ENCODE data around the gene EI24.

GRCh38 chr11:125609545-125609944 is 40.3 kb downstream of the EI24 start:
- no peak for TF ChIP-seq POLR2AphosphoS5 (IDR thresholded peaks at IDR 0.05; ENCODE audit: low read depth)
- TF ChIP-seq EZH2 (IDR thresholded peaks at IDR 0.05; ENCODE audit: low read depth, unreplicated experiment): no peak
- no peak for TF ChIP-seq CTCF (conservative IDR thresholded peaks at IDR 0.05; ENCODE audit: low read depth in 2 of 2)
